Posterior vena cava (tissue), 2 donors: ENCODE measurements around the gene HS2ST1. TPM values are rescaled to one million over a fixed set of nuclear protein-coding genes. Genes with fewer than 3 reads are reported as not detected.
"Not testable (repeated sequence)": the region's sequence is repeated elsewhere in the genome, so short reads cannot be mapped to it uniquely, and the experiment has no call there.

Experiments
- DNase-seq: peaks from one replicate; pipeline ENCODE4 v3.0.0-alpha.2; 2020; ENCODE audit warnings: low spot score
- intact Hi-C, 2 donors: fragments of 100-400 bp; cut with DNase I; formaldehyde crosslinking; loops; one replicate each; pipeline versions ENCODE4 v1.14.1 to v1.14.2; 2022 to 2023
- long read RNA-seq, 2 donors: library from polyadenylated mRNA; unstranded; transcript quantifications; one replicate each; pipeline ENCODE4 v2.0.0, GENCODE V29; 2020 to 2021
- total RNA-seq, 2 donors: library from RNA; stranded (reverse); fragmentation: NEBNext Ultra II Directional; extraction: Animal tissue kit (Norgen Biotek cat#: 25700); gene quantifications; one replicate each; pipeline ENCODE4 v1.2.1, GENCODE V29; 2021
- donor health status: DM: yes; HTN: yes; CAD: no.
- donor health status: DM: yes; HTN: yes; CAD: no.

Gene HS2ST1
- total RNA-seq: 10 to 100 TPM; 24.7 to 27.1 TPM
- long read RNA-seq, donor 1, full-length matches to known transcripts: 4 of 7 reads
- long read RNA-seq, donor 1, partial matches to known transcripts: 1 of 7 reads
- long read RNA-seq, donor 1, other reads (novel, unspliced or antisense): 2 of 7 reads
- long read RNA-seq, donor 2, full-length matches to known transcripts: 5 of 6 reads
- long read RNA-seq, donor 2, partial matches to known transcripts: 0 of 6 reads
- long read RNA-seq, donor 2, other reads (novel, unspliced or antisense): 1 of 6 reads

- intact Hi-C loops: no loop called here
- DNase-seq: no peak
Measured at GRCh38 chr1:86914601-86914997, at the start of gene HS2ST1. Gene HS2ST1, plus strand, starts transcription at chr1:86914635.

- intact Hi-C loops: no loop called here
- DNase-seq: no peak
Measured at GRCh38 chr1:86865973-86866637, 48.3 kb upstream of the HS2ST1 start.

- no peak for DNase-seq
- intact Hi-C loops: no loop called here
Measured at GRCh38 chr1:86866665-86867064, 47.8 kb upstream of the HS2ST1 start.

GRCh38 chr1:86867278-86867677 lies 47.2 kb upstream of the HS2ST1 start:
- DNase-seq, intact Hi-C loops: not testable (repeated sequence)

- intact Hi-C loops: no loop called here
- no peak for DNase-seq
Measured at GRCh38 chr1:86868477-86868876, 46.0 kb upstream of the HS2ST1 start.

GRCh38 chr1:86871001-86871400 lies 43.4 kb upstream of the HS2ST1 start:
- no peak for DNase-seq
- intact Hi-C loops: no loop called here

GRCh38 chr1:86872086-86872485 lies 42.3 kb upstream of the HS2ST1 start:
- no peak for DNase-seq
- intact Hi-C loops: no loop called here

GRCh38 chr1:86875722-86876121 lies 38.7 kb upstream of the HS2ST1 start:
- intact Hi-C loops: no loop called here
- no peak for DNase-seq

- DNase-seq: no peak
- intact Hi-C loops: no loop called here
Measured at GRCh38 chr1:86887479-86888162, 26.8 kb upstream of the HS2ST1 start.

- intact Hi-C loops: no loop called here
- no peak for DNase-seq
Measured at GRCh38 chr1:86888327-86888726, 26.1 kb upstream of the HS2ST1 start.

GRCh38 chr1:86899401-86899800 lies 15.0 kb upstream of the HS2ST1 start:
- intact Hi-C loops, DNase-seq: not testable (repeated sequence)

GRCh38 chr1:86905875-86906274 lies 8.6 kb upstream of the HS2ST1 start:
- DNase-seq: no peak
- intact Hi-C loops: no loop called here

- intact Hi-C loops: no loop called here
- no peak for DNase-seq
Measured at GRCh38 chr1:86906419-86906818, 8.0 kb upstream of the HS2ST1 start.

GRCh38 chr1:86912281-86912900 lies 2.0 kb upstream of the HS2ST1 start:
- intact Hi-C loops: no loop called here
- no peak for DNase-seq

- intact Hi-C loops: no loop called here
- DNase-seq: no peak
Measured at GRCh38 chr1:86913399-86913895, 988 bp upstream of the HS2ST1 start.

GRCh38 chr1:86913896-86914600 lies 387 bp upstream of the HS2ST1 start, which contains the start of gene SELENOF:
Gene SELENOF, minus strand, starts transcription at chr1:86914126. Its CDS starts 15 bp downstream, at chr1:86914111.
- DNase-seq: peak; percentile 100
- intact Hi-C loops: no loop called here

- peak; percentile 84 for DNase-seq
- intact Hi-C loops: no loop called here
Measured at GRCh38 chr1:86914998-86915736, 732 bp downstream of the HS2ST1 start.

GRCh38 chr1:86915737-86916235 lies 1.4 kb downstream of the HS2ST1 start:
- no peak for DNase-seq
- intact Hi-C loops: no loop called here
